BLaER1 (cell line): Measurements from ENCODE around the gene ATOH7.
"Not testable (repeated sequence)": the region's sequence is repeated elsewhere in the genome, so short reads cannot be mapped to it uniquely, and the experiment has no call there.

Experiments
- H3K27ac ChIP-seq: shearing (Covaris generic); formaldehyde crosslinking; 2 replicates; pipeline ENCODE4 v1.8.1; 2022
- H3K27me3 ChIP-seq: shearing (Covaris generic); formaldehyde crosslinking; 2 replicates; pipeline ENCODE4 v1.8.1; 2022
- H3K36me3 ChIP-seq: shearing (Covaris generic); formaldehyde crosslinking; 2 replicates; pipeline ENCODE4 v1.8.1; 2022
- H3K4me1 ChIP-seq: shearing (Covaris generic); formaldehyde crosslinking; 2 replicates; pipeline ENCODE4 v1.8.1; 2022
- H3K4me2 ChIP-seq: shearing (Covaris generic); formaldehyde crosslinking; 2 replicates; pipeline ENCODE4 v1.8.1; 2022
- H3K4me3 ChIP-seq: shearing (Covaris generic); formaldehyde crosslinking; 2 replicates; pipeline ENCODE4 v1.8.1; 2022
- H3K9ac ChIP-seq: shearing (Covaris generic); formaldehyde crosslinking; 2 replicates; pipeline ENCODE4 v1.8.1; 2022
- H3K9me3 ChIP-seq: shearing (Covaris generic); formaldehyde crosslinking; 2 replicates; pipeline ENCODE4 v1.8.1; 2022
- H4K20me1 ChIP-seq: shearing (Covaris generic); formaldehyde crosslinking; 2 replicates; pipeline ENCODE4 v1.8.1; 2022
- Cebpa-rat ChIP-seq: shearing (Covaris generic); IDR thresholded peaks from 2 replicates; pipeline ENCODE4 v1.8.1; 2022

Gene ATOH7

GRCh38 chr10:68261132-68261856, 29.4 kb upstream of the ATOH7 start:
- no peaks in the 10 kb centered on the region for H3K27me3 ChIP-seq
- H3K4me1 ChIP-seq: peaks cover 9% of the 10 kb centered on the region; the same call in 1 of the 2 replicates
- no peak overlapping the region for H3K9ac ChIP-seq
- H3K36me3 ChIP-seq: no peaks in the 10 kb centered on the region
- H3K4me2 ChIP-seq: peak overlapping the region; percentile 16; the same call in 1 of the 2 replicates
- no peak for TF ChIP-seq Cebpa-rat
- no peak overlapping the region for H3K27ac ChIP-seq
- H4K20me1 ChIP-seq: no peaks in the 10 kb centered on the region
- peaks cover 26% of the 10 kb centered on the region for H3K9me3 ChIP-seq
- no peak overlapping the region for H3K4me3 ChIP-seq

DNA sequence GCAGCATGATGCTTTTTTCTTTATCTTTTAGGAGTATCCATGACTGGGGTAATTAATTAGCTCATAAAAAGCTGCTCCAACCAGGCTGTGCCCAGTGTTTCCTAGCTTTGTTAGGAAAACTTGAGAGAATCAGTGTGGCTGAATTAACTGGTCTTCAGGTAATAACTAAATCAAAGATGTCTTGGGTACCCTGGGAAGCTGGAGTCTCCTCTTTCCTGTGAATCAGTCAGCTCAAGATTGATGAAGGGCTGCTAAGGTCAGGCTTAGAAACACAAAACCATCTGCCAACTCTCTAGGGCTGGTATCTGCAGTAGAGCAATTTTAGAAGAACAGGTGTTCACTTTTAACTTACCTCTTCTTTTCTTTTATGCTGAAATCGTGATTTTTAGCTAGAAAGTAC, 21.4 kb upstream of the ATOH7 start:
- Histone ChIP-seq H4K20me1 (no peaks in the 10 kb centered on the region), H3K9ac (no peak overlapping the region), H3K36me3 (no peaks in the 10 kb centered on the region), H3K4me2 (no peak overlapping the region), H3K27ac (no peak overlapping the region), H3K4me1 (no peaks in the 10 kb centered on the region), H3K27me3 (no peaks in the 10 kb centered on the region), H3K4me3 (no peak overlapping the region), H3K9me3 (no peaks in the 10 kb centered on the region)
- no peak for TF ChIP-seq Cebpa-rat

DNA sequence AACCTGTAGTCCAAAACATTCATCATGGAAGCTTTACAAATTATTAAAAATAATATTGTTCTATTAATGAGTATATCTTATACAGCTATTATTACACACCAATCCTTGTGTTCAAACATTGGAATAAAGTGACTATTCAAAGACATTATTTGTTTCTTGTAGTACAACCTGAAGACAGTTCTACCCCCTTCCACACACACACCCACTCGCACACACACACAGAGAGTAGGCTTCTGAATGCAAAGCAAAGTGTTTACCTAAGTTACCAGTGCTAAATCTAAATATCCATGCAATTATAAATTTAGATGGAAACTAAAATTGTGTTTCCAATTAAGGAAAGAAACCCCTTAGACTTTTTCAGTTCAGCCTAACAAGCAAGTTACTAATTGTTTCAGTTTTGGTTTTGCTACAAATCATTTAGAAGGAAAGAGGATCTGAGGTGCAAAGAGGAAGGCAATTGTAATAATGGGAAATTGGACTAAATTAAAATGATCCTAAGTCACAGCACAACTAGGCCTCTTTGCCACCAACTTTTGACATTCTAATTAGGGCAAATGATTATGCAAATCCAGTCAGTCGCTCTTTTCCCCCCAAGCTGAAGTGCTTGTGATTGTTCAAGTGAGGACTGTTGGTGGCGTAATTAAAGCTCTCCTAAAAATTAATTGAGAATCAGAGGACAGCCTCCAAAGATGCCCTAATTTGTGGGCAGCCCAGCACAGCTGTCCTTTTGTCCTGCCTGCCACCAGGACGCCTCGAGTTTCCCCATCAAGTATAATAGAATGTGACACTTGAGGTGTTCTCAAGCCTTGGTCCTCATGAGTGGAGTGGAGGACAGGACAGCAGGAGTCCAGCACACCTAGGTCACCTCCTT, 19.9 kb upstream of the ATOH7 start:
- no peaks in the 10 kb centered on the region for H3K27me3 ChIP-seq
- no peaks in the 10 kb centered on the region for H3K4me1 ChIP-seq
- no peaks in the 10 kb centered on the region for H3K9me3 ChIP-seq
- no peak overlapping the region for H3K4me3 ChIP-seq
- H3K36me3 ChIP-seq: no peaks in the 10 kb centered on the region
- no peaks in the 10 kb centered on the region for H4K20me1 ChIP-seq
- no peak overlapping the region for H3K9ac ChIP-seq
- no peak overlapping the region for H3K4me2 ChIP-seq
- no peak for TF ChIP-seq Cebpa-rat
- H3K27ac ChIP-seq: no peak overlapping the region

- H3K27ac ChIP-seq: no peak overlapping the region
- no peaks in the 10 kb centered on the region for H4K20me1 ChIP-seq
- H3K9ac ChIP-seq: no peak overlapping the region
- H3K36me3 ChIP-seq: no peaks in the 10 kb centered on the region
- H3K27me3 ChIP-seq: no peaks in the 10 kb centered on the region
- H3K9me3 ChIP-seq: no peaks in the 10 kb centered on the region
- no peak overlapping the region for H3K4me3 ChIP-seq
- no peak overlapping the region for H3K4me2 ChIP-seq
- TF ChIP-seq Cebpa-rat: no peak
- H3K4me1 ChIP-seq: no peaks in the 10 kb centered on the region
Observed at GRCh38 chr10:68251151-68251550, 19.2 kb upstream of the ATOH7 start.

GRCh38 chr10:68249297-68249696, 17.4 kb upstream of the ATOH7 start:
- Histone ChIP-seq H3K27ac (no peak overlapping the region), H3K4me3 (no peak overlapping the region), H3K9ac (no peak overlapping the region), H3K36me3 (no peaks in the 10 kb centered on the region), H3K27me3 (no peaks in the 10 kb centered on the region), H3K4me2 (no peak overlapping the region), H3K9me3 (no peaks in the 10 kb centered on the region), H3K4me1 (no peaks in the 10 kb centered on the region), H4K20me1 (no peaks in the 10 kb centered on the region)
- TF ChIP-seq Cebpa-rat: no peak

DNA sequence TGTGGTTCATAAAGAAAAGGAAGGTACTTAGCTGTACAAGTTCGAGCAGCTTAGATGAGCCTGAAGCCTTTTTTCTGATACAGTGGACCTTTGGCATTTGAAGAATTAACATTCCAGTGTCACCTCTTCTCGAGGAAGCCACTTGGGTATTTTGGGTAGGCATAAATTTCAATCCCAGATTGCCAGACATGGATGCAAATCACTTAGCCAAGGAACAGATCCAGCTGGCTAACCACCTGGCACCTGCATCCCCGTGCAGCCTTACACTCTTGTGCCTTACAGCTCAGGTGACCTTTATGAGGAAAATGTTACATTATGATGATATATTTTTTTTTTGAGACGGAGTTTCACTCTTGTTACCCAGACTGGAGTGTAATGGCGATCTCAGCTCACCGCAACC, 16.0 kb upstream of the ATOH7 start:
- Histone ChIP-seq H3K36me3 (no peaks in the 10 kb centered on the region), H3K9me3 (no peaks in the 10 kb centered on the region), H3K4me1 (no peaks in the 10 kb centered on the region), H3K4me3 (no peak overlapping the region), H4K20me1 (no peaks in the 10 kb centered on the region), H3K9ac (no peak overlapping the region), H3K27ac (no peak overlapping the region), H3K4me2 (no peak overlapping the region), H3K27me3 (no peaks in the 10 kb centered on the region)
- no peak for TF ChIP-seq Cebpa-rat

GRCh38 chr10:68246397-68246796, 14.5 kb upstream of the ATOH7 start:
- not testable (repeated sequence) for H4K20me1 ChIP-seq, H3K36me3 ChIP-seq, H3K27ac ChIP-seq, H3K4me2 ChIP-seq, H3K9me3 ChIP-seq, H3K27me3 ChIP-seq, H3K9ac ChIP-seq, H3K4me3 ChIP-seq, H3K4me1 ChIP-seq

- H3K4me2 ChIP-seq: no peak overlapping the region
- H4K20me1 ChIP-seq: no peaks in the 10 kb centered on the region
- no peaks in the 10 kb centered on the region for H3K9me3 ChIP-seq
- H3K27me3 ChIP-seq: no peaks in the 10 kb centered on the region
- H3K27ac ChIP-seq: no peak overlapping the region
- no peak for TF ChIP-seq Cebpa-rat
- H3K9ac ChIP-seq: no peak overlapping the region
- no peaks in the 10 kb centered on the region for H3K36me3 ChIP-seq
- no peak overlapping the region for H3K4me3 ChIP-seq
- no peaks in the 10 kb centered on the region for H3K4me1 ChIP-seq
Observed at GRCh38 chr10:68242051-68242450, 10.1 kb upstream of the ATOH7 start.

GRCh38 chr10:68239596-68240150, 7.8 kb upstream of the ATOH7 start:
- Histone ChIP-seq H3K9ac (no peak overlapping the region), H3K4me3 (no peak overlapping the region), H3K4me2 (no peak overlapping the region), H3K9me3 (no peaks in the 10 kb centered on the region), H3K27me3 (no peaks in the 10 kb centered on the region), H3K27ac (no peak overlapping the region), H3K36me3 (no peaks in the 10 kb centered on the region), H4K20me1 (no peaks in the 10 kb centered on the region), H3K4me1 (no peaks in the 10 kb centered on the region)
- no peak for TF ChIP-seq Cebpa-rat

- no peak overlapping the region for H3K4me3 ChIP-seq
- no peaks in the 10 kb centered on the region for H3K27me3 ChIP-seq
- H3K4me2 ChIP-seq: no peak overlapping the region
- H3K36me3 ChIP-seq: no peaks in the 10 kb centered on the region
- no peaks in the 10 kb centered on the region for H3K4me1 ChIP-seq
- no peak for TF ChIP-seq Cebpa-rat
- H3K9ac ChIP-seq: no peak overlapping the region
- no peak overlapping the region for H3K27ac ChIP-seq
- H3K9me3 ChIP-seq: no peaks in the 10 kb centered on the region
- no peaks in the 10 kb centered on the region for H4K20me1 ChIP-seq
Observed at GRCh38 chr10:68239069-68239468, 7.2 kb upstream of the ATOH7 start.
